AG04450 (cell line): ENCODE measurements around the gene ABTB2. TPM values are rescaled to one million over a fixed set of nuclear protein-coding genes. Genes with fewer than 3 reads are reported as not detected.
"Not testable (repeated sequence)": the region's sequence is repeated elsewhere in the genome, so short reads cannot be mapped to it uniquely, and the experiment has no call there.

Experiments
- CTCF ChIA-PET: fragments of 300-600, 350-600 bp; formaldehyde crosslinking; extraction: SDS; loops from one replicate; lab custom pipeline; 2022; ENCODE audit warnings: antibody characterized with exemption, inconsistent platforms; lab: Charles Lee
- POLR2A ChIA-PET: fragments of 350-600 bp; formaldehyde crosslinking; extraction: SDS; loops from one replicate; lab custom pipeline; 2021; ENCODE audit warnings: antibody characterized with exemption, inconsistent platforms; lab: Yijun Ruan, JAX
- DNase-seq: peaks from one replicate; pipeline ENCODE4 v3.0.0-alpha.2; 2011; ENCODE audit warnings: low read depth, low spot score
- H3K27ac ChIP-seq: one replicate; pipeline ENCODE4 v1.5.1; 2012; ENCODE audit warnings: low read depth, low read length, control low read depth
- H3K27me3 ChIP-seq: one replicate; pipeline ENCODE4 v1.6.0; 2012; ENCODE audit warnings: low read length; ENCODE audit not compliant: control insufficient read depth, insufficient read depth
- H3K4me3 ChIP-seq: 2 replicates; pipeline ENCODE4 v1.5.1; 2011; ENCODE audit warnings: mild to moderate bottlenecking, low read depth, low read length, control low read depth
- H3K9me3 ChIP-seq: 2 replicates; pipeline ENCODE4 v1.5.1; 2012; ENCODE audit warnings: low read length; ENCODE audit not compliant: control insufficient read depth, insufficient read depth
- CTCF ChIP-seq: IDR thresholded peaks from 2 replicates; pipeline ENCODE4 v1.5.1; 2011; ENCODE audit warnings: low read depth, low read length, control low read depth, inconsistent platforms
- polyA plus RNA-seq: library from polyadenylated mRNA; depleted of rRNA; stranded (reverse); fragments of >200 nt; gene quantifications from 2 replicates; pipeline ENCODE4 v1.2.3, GENCODE V29; 2011

ABTB2 gene
- polyA plus RNA-seq, 1 experiment: 0.43 TPM

DNA sequence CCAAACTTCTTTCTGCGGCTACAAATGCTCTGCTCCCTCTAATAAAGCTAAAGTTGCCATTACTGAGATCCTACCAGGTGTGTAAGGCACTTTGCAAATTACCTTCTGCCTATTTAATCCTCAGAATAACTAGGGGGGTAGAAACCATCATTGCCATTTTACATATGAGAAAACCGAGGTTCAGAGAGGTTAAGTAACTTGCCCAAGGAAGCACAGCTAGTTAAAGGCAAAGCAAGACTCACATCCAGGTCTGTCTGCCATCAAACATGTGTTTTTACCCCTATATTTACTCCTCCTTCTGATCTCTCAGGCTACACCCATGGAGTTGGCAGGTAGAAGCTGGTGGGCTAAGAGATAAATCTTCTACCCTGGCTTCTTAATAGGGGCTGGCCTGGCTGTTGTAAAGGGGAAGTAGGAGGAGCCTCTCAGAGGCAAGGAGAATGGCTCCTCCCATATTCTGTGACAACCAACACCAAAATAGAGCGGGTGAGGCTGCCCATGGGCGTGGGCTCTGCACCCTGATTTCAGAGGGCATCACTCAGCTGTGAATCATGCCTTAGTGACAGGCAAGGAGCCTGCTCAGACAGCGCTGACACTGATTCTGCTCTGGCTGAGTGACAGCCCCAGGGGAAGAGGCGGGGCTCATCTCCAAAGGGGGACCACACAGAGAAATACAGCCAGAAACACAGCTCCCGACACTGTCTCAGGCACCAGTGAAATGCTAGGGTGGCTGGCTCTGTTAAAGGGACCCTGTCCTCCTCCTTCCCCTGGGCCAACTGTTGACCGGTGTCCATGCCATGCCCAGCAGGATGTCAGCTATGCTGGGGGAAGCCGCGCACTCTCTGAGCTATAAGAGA, 106.8 kb downstream of the ABTB2 start:
- POLR2A ChIA-PET: interaction anchor here (1.2 kb wide), 1 partner anchor 107 kb away, joined by 3 read pairs; the partner anchor contains the start of gene ABTB2
- CTCF ChIA-PET: no interaction called here
- TF ChIP-seq CTCF: no peak
- Histone ChIP-seq H3K4me3 (peak overlapping the region; percentile 38), H3K27ac (peak overlapping the region; percentile 11), H3K27me3 (no peaks in the 10 kb centered on the region), H3K9me3 (0 out of 2 replicates have a peak, but pooled peaks cover 3% of the 10 kb centered on the region)
- no peak for DNase-seq

- Histone ChIP-seq H3K27ac (no peak overlapping the region), H3K27me3 (no peaks in the 10 kb centered on the region), H3K9me3 (no peaks in the 10 kb centered on the region), H3K4me3 (no peak overlapping the region)
- no peak for DNase-seq
- no peak for TF ChIP-seq CTCF
- ChIA-PET POLR2A (no interaction called here), CTCF (no interaction called here)
Observed at GRCh38 chr11:34250211-34250610, 107.6 kb downstream of the ABTB2 start.

- CTCF ChIA-PET: no interaction called here
- no peak for DNase-seq
Observed at GRCh38 chr11:34249439-34249838, 108.4 kb downstream of the ABTB2 start.

DNA sequence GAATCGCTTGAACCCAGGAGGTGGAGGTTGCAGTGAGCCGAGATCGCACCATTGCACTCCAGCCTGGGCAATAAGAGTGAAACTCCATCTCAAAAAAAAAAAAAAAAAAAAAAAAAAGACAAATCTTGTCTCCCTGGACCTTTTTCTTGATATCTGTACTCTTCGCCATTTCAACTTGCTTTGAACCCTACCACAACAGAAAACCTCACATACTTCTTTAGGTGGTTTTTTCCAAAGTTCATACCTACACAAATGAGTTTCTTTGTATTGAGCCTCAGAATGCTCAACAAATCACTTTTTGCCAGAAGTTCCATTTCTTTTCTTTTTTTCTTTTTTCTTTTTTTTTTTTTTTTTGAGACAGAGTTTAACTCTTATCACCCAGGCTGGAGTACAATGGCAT, 111.3 kb downstream of the ABTB2 start:
- H3K9me3 ChIP-seq, DNase-seq, H3K27ac ChIP-seq, H3K27me3 ChIP-seq, CTCF ChIA-PET, POLR2A ChIA-PET, H3K4me3 ChIP-seq: not testable (repeated sequence)

More at GRCh38 chr11:34249439-34249838, 108.4 kb downstream of the ABTB2 start:
- no peaks in the 10 kb centered on the region for H3K27me3 ChIP-seq
- no peaks in the 10 kb centered on the region for H3K9me3 ChIP-seq
- POLR2A ChIA-PET: no interaction called here
- no peak overlapping the region for H3K27ac ChIP-seq
- H3K4me3 ChIP-seq: no peak overlapping the region
- TF ChIP-seq CTCF: no peak

- Histone ChIP-seq H3K4me3 (no peak overlapping the region), H3K27me3 (no peaks in the 10 kb centered on the region), H3K9me3 (no peaks in the 10 kb centered on the region), H3K27ac (no peak overlapping the region)
- DNase-seq: no peak
- ChIA-PET POLR2A (no interaction called here), CTCF (no interaction called here)
- TF ChIP-seq CTCF: no peak
Observed at GRCh38 chr11:34245041-34245440, 112.8 kb downstream of the ABTB2 start.
